Endometrial microvascular endothelial cells (primary cell): Measurements from ENCODE around the gene OR10T2. TPM values are rescaled to one million over a fixed set of nuclear protein-coding genes. Genes with fewer than 3 reads are reported as not detected.
"Not testable (repeated sequence)": the region's sequence is repeated elsewhere in the genome, so short reads cannot be mapped to it uniquely, and the experiment has no call there.

Experiments
- in situ Hi-C: cut with HindIII; loops from 2 replicates; pipeline ENCODE4 v1.10.0; 2017; ENCODE audit warnings: low sequenced_read_pairs, low pct_unique_long_range_greater_than_20kb; ENCODE audit errors: inconsistent ontology term
- total RNA-seq: library from RNA; depleted of rRNA; stranded (reverse); fragments of >200 nt; gene quantifications from one replicate; pipeline ENCODE4 v1.2.3, GENCODE V29; 2015; ENCODE audit errors: inconsistent ontology term

OR10T2 gene
- total RNA-seq, 1 donor from 2014 or later, result not detected

GRCh38 chr1:158362941-158363340 lies 36.3 kb downstream of the OR10T2 start:
- in situ Hi-C loops, result no loop called here

GRCh38 chr1:158362482-158362881 lies 36.8 kb downstream of the OR10T2 start:
- in situ Hi-C loops, result no loop called here

GRCh38 chr1:158357441-158357840 lies 41.8 kb downstream of the OR10T2 start:
- in situ Hi-C loops, result no loop called here

- in situ Hi-C loops, result no loop called here
Observed at GRCh38 chr1:158356616-158357015, 42.6 kb downstream of the OR10T2 start.

GRCh38 chr1:158355773-158356285 lies 43.4 kb downstream of the OR10T2 start:
- in situ Hi-C loops, result no loop called here

GRCh38 chr1:158354255-158354654 lies 45.0 kb downstream of the OR10T2 start:
- in situ Hi-C loops, result no loop called here

GRCh38 chr1:158353303-158354075 lies 45.8 kb downstream of the OR10T2 start, which contains the start of gene CD1E:
Gene CD1E (plus strand): TSS chr1:158353894. CDS start chr1:158353989, 95 bp downstream.
- in situ Hi-C loops, result no loop called here

GRCh38 chr1:158348946-158349345 lies 50.3 kb downstream of the OR10T2 start:
- in situ Hi-C loops, result not testable (repeated sequence)

Other genes with a start within 250 kb of the OR10T2 start
- gene CD1D, start 218.6 kb downstream of the OR10T2 start, total RNA-seq, result not detected
- not detected for gene CD1A, start 145.0 kb downstream of the OR10T2 start, total RNA-seq
- gene CD1C, start 109.5 kb downstream of the OR10T2 start, total RNA-seq, result not detected
- not detected for gene CD1B, start 67.9 kb downstream of the OR10T2 start, total RNA-seq
- not detected for gene CD1E, start 45.6 kb downstream of the OR10T2 start, total RNA-seq
- not detected for gene OR10K2, start 26.8 kb upstream of the OR10T2 start, total RNA-seq
- not detected for gene OR10K1, start 62.4 kb upstream of the OR10T2 start, total RNA-seq
- gene OR10R2, start 72.8 kb upstream of the OR10T2 start, total RNA-seq, result not detected
- gene OR6Y1, start 154.9 kb upstream of the OR10T2 start, total RNA-seq, result not detected
- not detected for gene OR6P1, start 171.1 kb upstream of the OR10T2 start, total RNA-seq
- not detected for gene OR10X1, start 180.4 kb upstream of the OR10T2 start, total RNA-seq
- gene OR10Z1, start 205.8 kb upstream of the OR10T2 start, total RNA-seq, result not detected